OCI-LY3 (cell line): ENCODE data around the gene DUSP10.

Experiments used
- H2AFZ ChIP-seq: fragments of 200-600, 300-600 bp; shearing (Covaris generic); 2 replicates; pipeline ENCODE4 v1.6.0; 2014; ENCODE audit warnings: antibody characterized with exemption, low read depth, low read length
- H3K27ac ChIP-seq: fragments of 200-600, 300-600 bp; sonication (generic); 2 replicates; pipeline ENCODE4 v1.5.1; 2014; ENCODE audit warnings: mild to moderate bottlenecking, low read length, moderate library complexity, mixed read lengths
- H3K27me3 ChIP-seq: fragments of 200-600, 300-600 bp; sonication (generic); 2 replicates; pipeline ENCODE4 v1.6.1; 2014; ENCODE audit warnings: low read depth, low read length, mixed read lengths
- H3K36me3 ChIP-seq: fragments of 200-600, 300-600 bp; sonication (generic); replicated peaks from 2 replicates; pipeline ENCODE3; 2014; ENCODE audit warnings: low read depth, low read length, mixed read lengths
- H3K4me1 ChIP-seq: fragments of 300-600, 200-600 bp; sonication (generic); 2 replicates; pipeline ENCODE4 v1.6.1; 2014; ENCODE audit warnings: low read length, mixed read lengths
- H3K4me2 ChIP-seq: fragments of 200-600, 300-600 bp; sonication (generic); 2 replicates; pipeline ENCODE4 v1.6.1; 2014; ENCODE audit warnings: low read length, mixed read lengths
- H3K4me3 ChIP-seq: fragments of 300-600, 200-600 bp; sonication (generic); 2 replicates; pipeline ENCODE4 v1.5.1; 2014; ENCODE audit warnings: antibody characterized with exemption, mild to moderate bottlenecking, low read length, moderate library complexity
- H3K79me2 ChIP-seq: fragments of 300-600, 200-600 bp; shearing (Covaris generic); 2 replicates; pipeline ENCODE4 v1.6.1; 2014; ENCODE audit warnings: mild to moderate bottlenecking, low read length, mixed read lengths
- H3K9ac ChIP-seq: fragments of 300-600, 200-600 bp; shearing (Covaris generic); 2 replicates; pipeline ENCODE4 v1.6.0; 2014; ENCODE audit warnings: mild to moderate bottlenecking, low read length, moderate library complexity
- H3K9me3 ChIP-seq: fragments of 200-600, 300-600 bp; shearing (Covaris generic); 2 replicates; pipeline ENCODE4 v1.6.1; 2014; ENCODE audit warnings: low read length, mixed read lengths; ENCODE audit not compliant: insufficient read depth
- H4K20me1 ChIP-seq: fragments of 200-600, 300-600 bp; sonication (generic); 2 replicates; pipeline ENCODE4 v1.6.1; 2016; ENCODE audit warnings: low read length, mixed read lengths; ENCODE audit not compliant: insufficient read depth
- EZH2phosphoT487 ChIP-seq: fragments of 200-600 bp; shearing (Covaris generic); IDR thresholded peaks from 2 replicates; pipeline ENCODE4 v1.6.1; 2018; ENCODE audit warnings: antibody characterized with exemption, mixed run types, low read depth
- TF ChIP-seq, protein P1 (sequence below): fragments of 200-600, 300-600 bp; sonication (generic); IDR thresholded peaks from 2 replicates; pipeline ENCODE4 v1.5.1; 2014; ENCODE audit warnings: antibody characterized with exemption, low read length, low read depth

DUSP10 gene

DNA sequence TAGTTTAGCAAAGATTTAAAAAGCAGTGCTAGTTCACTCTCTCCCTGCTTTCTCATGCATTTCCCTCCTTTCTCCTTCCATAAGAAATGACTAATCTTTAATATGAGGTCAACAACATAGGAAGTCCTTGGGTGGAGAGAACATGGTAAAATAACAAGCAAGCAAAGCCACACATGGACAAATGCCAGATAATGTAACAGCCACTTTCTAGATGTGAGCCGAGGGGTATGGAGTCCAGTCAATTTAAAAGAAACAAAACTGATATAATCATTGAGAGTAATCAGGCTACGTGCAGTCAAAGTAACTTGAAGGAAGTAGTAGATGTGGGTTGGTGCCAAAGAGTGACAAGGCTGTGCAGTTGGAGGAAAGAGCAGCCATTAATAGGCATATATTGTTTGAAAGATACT is 69.6 kb downstream of the DUSP10 start:
- no peak for TF ChIP-seq EZH2phosphoT487
- TF ChIP-seq, protein P1, sequence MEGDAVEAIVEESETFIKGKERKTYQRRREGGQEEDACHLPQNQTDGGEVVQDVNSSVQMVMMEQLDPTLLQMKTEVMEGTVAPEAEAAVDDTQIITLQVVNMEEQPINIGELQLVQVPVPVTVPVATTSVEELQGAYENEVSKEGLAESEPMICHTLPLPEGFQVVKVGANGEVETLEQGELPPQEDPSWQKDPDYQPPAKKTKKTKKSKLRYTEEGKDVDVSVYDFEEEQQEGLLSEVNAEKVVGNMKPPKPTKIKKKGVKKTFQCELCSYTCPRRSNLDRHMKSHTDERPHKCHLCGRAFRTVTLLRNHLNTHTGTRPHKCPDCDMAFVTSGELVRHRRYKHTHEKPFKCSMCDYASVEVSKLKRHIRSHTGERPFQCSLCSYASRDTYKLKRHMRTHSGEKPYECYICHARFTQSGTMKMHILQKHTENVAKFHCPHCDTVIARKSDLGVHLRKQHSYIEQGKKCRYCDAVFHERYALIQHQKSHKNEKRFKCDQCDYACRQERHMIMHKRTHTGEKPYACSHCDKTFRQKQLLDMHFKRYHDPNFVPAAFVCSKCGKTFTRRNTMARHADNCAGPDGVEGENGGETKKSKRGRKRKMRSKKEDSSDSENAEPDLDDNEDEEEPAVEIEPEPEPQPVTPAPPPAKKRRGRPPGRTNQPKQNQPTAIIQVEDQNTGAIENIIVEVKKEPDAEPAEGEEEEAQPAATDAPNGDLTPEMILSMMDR, result no peak
- H3K4me2 ChIP-seq, result no peak overlapping the region

DNA sequence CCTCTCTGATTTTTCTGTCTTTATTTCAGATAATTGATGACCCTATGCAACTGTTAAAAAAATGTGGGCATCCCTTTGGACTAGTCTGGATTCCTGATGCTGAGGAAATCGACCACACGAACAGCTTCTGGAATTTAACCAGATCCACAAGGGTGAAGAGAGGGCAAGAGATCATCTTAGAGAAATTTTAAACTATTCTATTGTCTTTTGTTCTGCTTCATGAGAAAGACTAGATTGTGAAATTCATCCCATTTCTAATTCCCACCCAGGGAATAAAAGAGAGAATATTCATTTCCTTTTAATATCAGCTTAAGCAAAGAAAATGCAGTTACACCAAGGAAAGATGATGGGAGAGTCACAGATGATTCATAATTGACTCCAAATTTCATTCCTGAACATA is 71.8 kb downstream of the DUSP10 start:
- Histone ChIP-seq H3K9me3 (no peaks in the 10 kb centered on the region), H3K4me3 (no peak overlapping the region), H4K20me1 (no peaks in the 10 kb centered on the region), H3K4me1 (peaks cover 18% of the 10 kb centered on the region), H3K27me3 (no peaks in the 10 kb centered on the region), H2AFZ (no peak overlapping the region), H3K27ac (no peak overlapping the region), H3K79me2 (no peaks in the 10 kb centered on the region), H3K9ac (no peak overlapping the region), H3K36me3 (no peaks in the 10 kb centered on the region), H3K4me2 (no peak overlapping the region)
- TF ChIP-seq EZH2phosphoT487, result no peak
- TF ChIP-seq, protein P1, result no peak

More for the DNA sequence above, 69.6 kb downstream of the DUSP10 start:
- no peak overlapping the region for H3K4me3 ChIP-seq
- H3K4me1 ChIP-seq, result peaks cover 14% of the 10 kb centered on the region
- H3K9ac ChIP-seq, result no peak overlapping the region
- no peak overlapping the region for H2AFZ ChIP-seq
- no peaks in the 10 kb centered on the region for H3K9me3 ChIP-seq
- H4K20me1 ChIP-seq, result no peaks in the 10 kb centered on the region
- H3K79me2 ChIP-seq, result no peaks in the 10 kb centered on the region
- no peaks in the 10 kb centered on the region for H3K27me3 ChIP-seq
- H3K27ac ChIP-seq, result no peak overlapping the region
- no peaks in the 10 kb centered on the region for H3K36me3 ChIP-seq

DNA sequence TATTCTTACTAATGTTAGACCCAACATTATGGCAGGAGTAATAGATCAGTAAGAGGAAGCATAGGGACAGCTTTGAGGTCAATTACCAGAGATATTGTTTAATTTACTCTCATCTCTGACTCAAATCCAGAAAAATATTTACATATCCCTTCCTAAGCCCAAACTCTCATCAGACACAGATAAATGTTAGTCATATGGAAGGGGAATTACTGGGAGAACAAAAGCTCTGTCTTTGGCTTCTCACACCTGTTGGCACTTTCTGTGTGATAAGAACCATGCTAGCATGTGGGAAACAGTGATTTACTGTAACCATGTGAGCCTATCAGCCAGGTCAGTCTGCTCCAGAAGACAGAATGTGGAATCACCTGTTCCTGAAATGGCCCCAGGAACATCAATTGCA is 72.4 kb downstream of the DUSP10 start:
- Histone ChIP-seq H3K4me2 (no peak overlapping the region), H3K4me1 (peaks cover 18% of the 10 kb centered on the region), H3K27me3 (no peaks in the 10 kb centered on the region), H3K79me2 (no peaks in the 10 kb centered on the region), H3K4me3 (no peak overlapping the region), H3K9me3 (no peaks in the 10 kb centered on the region), H2AFZ (no peak overlapping the region), H3K9ac (no peak overlapping the region), H3K27ac (no peak overlapping the region), H3K36me3 (no peaks in the 10 kb centered on the region), H4K20me1 (no peaks in the 10 kb centered on the region)
- TF ChIP-seq, protein P1, result no peak
- TF ChIP-seq EZH2phosphoT487, result no peak

DNA sequence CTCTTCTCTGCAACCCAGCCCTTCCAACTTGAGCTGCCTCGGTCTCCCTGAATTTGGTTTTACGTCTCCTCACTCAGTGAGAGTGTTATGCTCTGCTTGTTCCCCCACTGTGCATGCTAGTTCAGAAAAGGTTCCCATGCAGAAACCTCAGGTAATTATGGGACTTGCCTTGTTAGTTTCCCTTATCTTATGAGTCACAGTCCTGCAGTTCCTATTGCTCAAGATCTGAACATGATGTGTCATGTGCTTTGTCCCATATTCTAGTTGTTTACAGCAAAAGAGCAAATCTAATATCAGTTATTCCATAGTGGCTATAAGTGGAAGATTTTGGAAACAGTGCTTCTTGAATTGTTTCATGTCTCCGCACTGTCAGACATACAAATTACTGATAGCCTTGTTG is 74.4 kb downstream of the DUSP10 start:
- Histone ChIP-seq H3K27ac (no peak overlapping the region), H3K4me1 (peaks cover 18% of the 10 kb centered on the region), H4K20me1 (no peaks in the 10 kb centered on the region), H3K27me3 (no peaks in the 10 kb centered on the region), H2AFZ (no peak overlapping the region), H3K9me3 (0 out of 2 replicates have a peak, but pooled peaks cover 2% of the 10 kb centered on the region), H3K9ac (no peak overlapping the region), H3K36me3 (no peaks in the 10 kb centered on the region), H3K4me2 (peak overlapping the region; percentile 50), H3K79me2 (no peaks in the 10 kb centered on the region), H3K4me3 (no peak overlapping the region)
- TF ChIP-seq, protein P1, result no peak
- no peak for TF ChIP-seq EZH2phosphoT487
